Germinal center (tissue), 1 donor: ENCODE data around the gene MEX3A.
"Not testable (repeated sequence)": the region's sequence is repeated elsewhere in the genome, so short reads cannot be mapped to it uniquely, and the experiment has no call there.

Experiments
- DNase-seq: peaks from one replicate; pipeline ENCODE4 v3.0.0; 2012; ENCODE audit warnings: mixed read lengths, low spot score

Gene MEX3A

DNA sequence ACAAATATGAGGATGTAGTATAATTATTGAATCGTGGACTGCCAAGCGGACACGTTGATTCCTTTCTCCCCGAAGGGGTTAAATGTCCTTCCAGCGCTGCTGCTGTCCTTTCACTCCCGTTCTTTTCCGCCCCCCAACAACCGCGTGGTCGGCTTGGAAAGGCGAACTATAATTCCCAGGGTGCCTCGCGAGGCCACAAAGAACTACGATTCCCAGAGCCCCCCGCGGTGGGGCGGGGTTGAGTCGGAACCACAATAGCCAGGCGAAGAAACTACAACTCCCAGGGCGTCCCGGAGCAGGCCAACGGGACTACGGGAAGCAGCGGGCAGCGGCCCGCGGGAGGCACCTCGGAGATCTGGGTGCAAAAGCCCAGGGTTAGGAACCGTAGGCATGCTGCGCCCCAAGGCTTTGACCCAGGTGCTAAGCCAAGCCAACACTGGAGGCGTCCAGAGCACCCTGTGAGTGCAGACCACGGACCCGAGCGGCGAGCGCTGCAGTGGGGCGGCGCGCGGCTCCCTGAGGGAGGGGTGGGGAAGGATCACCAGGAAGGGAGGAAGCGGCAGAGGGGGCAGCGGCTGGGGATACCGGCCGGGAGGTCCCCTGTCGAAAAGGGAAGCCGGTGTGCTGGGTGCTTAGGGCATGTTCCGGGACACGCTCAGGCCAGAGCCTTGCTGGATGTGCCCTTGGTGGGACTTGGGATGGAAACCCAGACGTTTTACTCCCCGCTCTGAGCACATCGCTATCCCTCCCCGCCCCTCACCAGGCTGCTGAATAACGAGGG, 27.6 kb downstream of the MEX3A start, which contains the start of gene LAMTOR2:
Gene LAMTOR2 (plus strand): TSS at position 283 of the 781 bp plus-strand sequence. CDS start 108 bp downstream, at position 391.
- DNase-seq, result peak; percentile 94

DNA sequence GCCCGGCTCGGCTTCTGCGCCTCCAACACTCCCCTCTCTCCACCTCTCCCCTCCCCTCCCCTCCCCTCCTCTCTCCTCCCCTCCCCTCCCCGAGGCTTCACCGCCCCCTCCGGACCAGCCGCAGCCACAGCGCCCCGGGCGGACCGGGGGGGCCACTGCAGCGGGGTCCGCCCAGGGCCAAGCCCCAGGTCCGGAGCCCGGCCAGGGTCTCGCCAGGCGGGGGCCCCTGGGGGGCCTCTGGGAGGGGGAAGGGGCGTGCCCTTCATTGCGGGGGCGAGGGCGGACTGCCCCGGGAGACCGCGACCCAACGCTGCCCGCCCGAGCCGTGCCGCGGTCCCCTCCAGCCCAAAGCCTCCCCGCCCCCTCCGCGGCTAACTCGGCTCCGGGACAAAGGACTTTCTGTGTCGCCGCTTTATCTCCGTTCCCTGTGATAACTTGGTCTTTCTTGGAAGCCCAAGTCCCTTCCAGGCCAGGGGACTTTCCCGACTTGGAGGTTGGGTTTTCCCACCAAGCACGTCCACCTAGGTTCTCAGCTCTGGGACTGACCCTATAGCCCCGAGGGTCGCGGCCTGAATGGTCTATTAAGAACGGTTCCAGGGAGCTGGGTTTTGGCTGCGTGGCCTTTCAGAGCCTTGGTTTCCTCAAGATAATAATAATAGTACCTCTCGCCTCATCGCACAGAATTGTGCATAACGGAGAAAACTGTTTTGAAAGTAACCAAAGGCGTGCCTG, 28.3 kb downstream of the MEX3A start, which contains the start of gene UBQLN4:
Gene UBQLN4 (minus strand): TSS at position 31 of the 732 bp plus-strand sequence. CDS start 97 bp downstream, outside the sequence.
- DNase-seq, result peak; percentile 93

DNA sequence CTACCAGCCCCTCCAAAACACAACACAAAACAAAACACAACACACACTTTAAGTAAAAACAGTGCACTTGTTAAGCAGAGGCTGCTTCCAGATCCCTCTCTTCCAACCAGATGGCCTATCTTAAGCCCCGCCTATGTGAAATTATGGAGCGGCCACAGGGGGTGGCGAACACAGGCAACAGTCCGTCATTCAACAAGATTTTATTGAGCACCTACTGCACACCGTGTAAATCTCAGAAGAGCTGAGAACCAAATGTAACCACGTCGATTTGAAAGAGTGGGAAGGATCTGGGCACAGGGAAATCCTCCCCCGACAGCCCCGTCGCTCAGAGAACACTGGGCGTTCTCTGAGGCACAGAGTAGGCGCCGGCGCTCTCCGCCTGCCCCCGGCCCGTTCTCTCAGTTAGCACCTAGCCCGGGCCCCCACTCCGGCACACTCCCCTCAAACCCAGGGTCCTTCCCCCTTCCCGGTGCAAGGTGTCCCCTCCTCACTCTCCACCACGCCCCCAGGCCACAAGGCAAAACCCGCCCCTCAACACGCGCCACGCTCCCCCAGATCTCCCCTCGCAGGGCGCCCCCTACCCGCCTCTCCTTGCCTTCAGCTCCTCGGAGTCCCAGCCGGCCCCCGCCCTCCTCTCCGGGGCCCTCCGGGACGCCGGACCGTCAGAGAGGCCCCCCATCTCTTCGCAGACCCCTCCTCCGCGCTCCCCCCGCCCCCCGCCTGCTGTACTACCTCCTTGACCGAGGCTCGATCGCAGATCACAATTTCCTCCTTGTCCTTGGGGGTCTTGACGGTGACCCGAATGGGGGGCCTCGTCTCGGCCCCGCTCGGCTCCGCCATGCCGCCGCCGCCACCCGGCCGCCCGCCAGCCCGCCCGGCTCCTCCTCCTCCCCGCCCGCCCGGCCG, 29.1 kb downstream of the MEX3A start:
- peak; percentile 83 for DNase-seq

DNA sequence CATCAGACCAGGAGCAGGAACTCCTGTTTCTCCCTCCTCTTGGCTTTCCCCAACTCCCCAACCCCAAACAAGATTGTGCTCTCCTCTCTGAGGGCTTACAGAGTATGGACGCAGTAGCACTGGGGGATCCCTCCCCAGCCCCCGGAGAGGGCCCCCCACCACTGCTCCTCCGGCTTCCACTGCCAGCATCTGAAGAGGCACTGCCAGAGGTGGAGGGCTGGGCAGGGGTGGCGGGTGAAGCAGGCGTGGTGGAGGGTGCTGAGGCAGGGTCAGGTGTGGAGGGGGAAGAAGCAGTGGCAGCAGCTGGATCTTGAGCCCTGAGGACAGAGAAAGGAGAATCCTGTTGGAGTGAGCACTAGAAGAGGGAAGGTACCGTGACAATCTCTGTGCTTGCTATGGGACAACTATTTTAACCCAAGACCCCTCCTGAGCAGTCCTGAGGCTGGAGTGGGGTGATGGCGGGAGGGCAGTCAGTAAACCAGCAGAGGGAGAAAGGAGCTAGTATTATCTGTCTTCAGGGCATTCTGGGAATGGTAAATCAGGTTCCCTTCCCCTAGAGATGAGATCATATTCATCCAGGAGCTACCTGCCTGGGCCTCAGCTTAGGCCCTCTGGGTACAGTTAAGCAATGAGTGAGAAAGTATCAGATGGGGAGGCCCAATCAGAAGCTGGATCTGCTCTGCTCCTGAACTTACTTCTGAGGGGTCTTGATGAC, 31.1 kb downstream of the MEX3A start:
- no peak for DNase-seq

DNA sequence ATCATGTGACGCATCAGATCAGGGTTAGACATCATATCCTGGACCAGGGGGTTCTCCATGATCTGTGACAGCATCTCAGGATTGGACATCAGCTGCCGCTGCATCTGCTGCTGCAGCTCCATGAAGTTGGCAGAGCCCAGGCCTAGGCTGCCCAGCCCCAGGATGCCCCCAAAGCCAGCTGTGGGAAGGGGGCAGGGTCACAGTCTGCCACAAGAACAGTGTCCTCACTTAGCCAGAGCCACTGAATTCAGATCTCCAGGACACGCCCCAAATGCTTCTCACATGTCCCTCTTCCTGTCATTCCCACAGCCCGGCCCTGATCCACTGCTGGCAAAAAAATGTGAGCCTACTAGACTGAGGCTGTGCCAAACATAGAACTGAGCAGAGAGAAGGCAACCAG, 31.9 kb downstream of the MEX3A start:
- DNase-seq, result no peak

DNA sequence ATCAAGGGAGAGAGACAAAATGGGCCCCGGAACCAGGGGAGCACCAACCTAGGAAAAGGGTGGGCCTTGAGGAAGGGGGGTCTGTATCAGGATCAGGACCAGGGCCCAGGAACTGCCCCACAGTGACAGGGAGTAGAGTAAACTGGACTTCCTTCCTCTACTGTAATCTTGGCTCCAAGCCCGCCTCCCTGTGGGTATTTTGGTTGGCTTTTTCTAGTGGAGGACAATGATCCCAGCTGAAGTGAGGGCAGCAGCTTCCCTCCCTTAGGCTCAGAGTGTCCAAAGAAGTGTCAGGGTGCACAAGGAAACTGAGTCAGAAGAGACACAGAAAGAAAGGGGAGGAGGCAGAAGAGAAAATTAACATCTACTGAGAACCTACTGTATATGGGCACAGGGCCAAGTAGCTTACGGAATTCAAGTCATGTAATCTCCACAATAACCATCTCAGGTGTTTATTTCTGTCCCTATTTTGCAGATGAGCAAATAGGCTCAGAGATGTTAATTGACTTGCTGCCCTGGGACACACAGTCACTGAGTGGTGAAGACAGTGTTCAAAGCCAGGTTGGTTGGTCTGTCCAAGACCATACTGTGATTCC, 33.5 kb downstream of the MEX3A start:
- no peak for DNase-seq

DNA sequence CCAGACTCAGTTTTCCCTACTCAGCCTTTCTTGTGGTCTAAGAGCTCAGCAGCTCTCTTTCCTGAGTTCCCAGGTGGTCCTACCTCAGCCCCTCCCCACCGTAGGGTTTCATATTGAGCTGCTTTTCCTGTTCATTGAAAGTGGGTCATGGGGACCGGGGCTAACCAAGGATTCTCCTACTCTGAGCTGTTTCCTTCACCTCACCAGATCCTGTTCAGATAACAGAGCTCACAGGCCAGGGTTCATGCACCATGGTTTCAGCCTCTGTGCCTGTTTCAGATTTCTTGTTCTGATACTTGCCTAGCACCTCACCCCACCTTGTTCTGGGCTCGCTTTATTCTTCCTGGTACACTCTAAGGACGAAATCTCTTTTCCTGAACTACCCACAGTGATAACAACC, 37.2 kb downstream of the MEX3A start:
- DNase-seq, result no peak

DNA sequence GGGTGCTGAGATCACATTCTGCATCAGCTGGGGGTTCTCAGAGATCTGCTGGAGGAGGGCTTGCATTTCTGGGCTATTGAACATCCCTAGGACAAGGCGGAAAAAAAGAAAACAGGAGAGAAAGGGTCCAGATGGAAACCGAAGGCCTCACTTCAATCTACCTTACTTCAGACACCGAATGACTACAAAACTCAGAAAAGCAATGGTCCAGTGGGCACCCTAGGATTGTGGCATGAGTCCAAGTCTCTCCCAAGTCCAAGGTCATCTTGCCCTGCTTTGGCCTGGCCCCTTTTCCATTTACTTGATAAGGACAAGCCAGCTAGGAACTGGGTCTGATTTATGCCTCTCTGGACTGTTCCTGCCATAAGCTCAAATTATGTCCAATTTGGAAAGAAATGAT, 39.4 kb downstream of the MEX3A start:
- DNase-seq, result no peak

DNA sequence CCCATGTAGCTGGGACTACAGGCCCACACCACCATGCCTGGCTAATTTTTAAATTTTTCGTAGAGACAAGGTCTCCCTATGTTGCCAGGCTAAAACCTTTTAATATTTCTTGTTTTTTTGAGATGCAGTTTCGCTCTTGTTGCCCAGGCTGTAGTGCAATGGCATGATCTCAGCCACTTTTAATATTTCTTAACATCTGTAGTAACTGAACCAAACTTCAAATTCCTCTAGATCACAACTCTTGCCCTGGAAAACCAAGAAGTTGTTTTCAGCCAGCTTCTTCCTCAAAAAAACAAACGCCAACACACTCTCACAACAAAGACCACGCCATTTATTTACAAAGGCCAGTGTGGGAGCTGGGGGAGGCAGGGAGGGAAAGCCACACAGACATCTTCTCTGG, 47.3 kb downstream of the MEX3A start:
- not testable (repeated sequence) for DNase-seq

DNA sequence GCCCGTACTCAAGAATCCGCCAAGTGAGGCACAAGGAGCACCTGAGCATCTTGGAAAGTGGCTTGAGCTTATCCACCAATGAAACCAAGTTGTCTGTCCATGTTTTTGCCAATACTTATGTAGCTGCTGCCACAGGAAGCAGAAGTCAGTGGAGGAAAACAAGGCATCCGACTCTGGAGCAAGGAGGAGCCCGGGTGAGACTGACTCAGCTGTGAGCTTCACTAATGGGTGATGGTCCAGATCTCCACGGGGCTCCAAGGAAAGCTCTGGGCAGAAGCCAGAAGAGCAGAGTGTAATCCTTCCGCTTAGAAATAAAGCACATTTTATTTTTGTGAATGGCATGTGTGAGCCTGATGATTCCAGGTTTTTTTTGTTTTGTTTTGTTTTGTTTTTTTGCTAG, 49.3 kb downstream of the MEX3A start:
- no peak for DNase-seq

DNA sequence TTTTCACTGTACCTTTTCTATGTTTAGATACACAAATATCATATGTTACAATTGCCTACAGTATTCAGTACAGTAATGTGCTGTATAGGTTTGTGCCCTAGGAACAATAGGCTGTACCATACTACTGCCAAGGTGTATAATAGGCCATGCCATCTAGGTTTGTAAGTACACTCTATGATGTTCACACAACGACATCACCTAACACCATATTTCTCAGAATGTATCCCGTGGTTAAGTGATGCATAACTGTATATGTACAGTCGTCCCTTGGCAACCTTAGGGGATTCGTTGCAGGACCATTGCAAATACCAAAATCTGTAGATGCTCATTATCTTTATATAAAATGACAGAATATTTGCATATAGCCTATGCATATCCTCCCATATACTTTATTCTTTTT, 55.7 kb downstream of the MEX3A start:
- no peak for DNase-seq

DNA sequence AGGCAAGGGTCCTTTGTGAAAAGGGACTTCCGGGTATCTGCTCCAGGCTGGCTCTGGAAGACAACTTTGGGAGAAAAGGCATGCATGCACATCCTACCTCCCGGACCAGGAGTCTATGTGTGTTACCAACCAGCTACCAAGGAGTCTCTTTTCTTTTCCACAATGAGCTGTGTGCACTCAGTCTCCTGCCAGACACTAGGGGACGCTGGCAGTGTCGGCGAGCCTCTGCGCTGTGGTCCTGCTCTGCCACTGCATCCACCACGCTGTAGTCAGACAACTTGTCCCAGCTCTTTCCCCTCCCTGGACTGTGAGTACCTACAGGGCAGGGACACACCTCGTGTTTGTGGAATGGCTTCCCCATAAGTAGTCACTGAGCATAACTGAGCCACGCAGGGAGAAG, 56.4 kb downstream of the MEX3A start:
- DNase-seq, result peak; percentile 60

DNA sequence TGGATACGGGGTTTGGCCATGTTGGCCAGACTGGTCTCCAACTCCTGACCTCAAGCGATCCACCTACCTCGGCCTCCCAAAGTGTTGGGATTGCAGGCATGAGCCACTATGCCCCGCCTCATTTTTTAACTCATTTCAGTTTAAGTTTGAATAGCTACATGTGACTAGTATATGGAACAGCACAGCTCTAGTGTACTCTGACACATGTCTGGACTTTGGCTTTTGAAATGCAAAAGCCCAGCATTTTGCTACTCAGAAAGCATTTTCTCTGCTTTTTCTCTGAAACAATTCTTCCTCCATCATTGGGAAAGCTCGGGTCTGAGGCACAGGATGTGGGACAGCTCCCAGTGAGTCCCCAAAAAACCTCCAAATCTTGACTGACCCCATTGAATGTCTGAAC, 57.5 kb downstream of the MEX3A start:
- DNase-seq, result no peak
